ENCODE data around the gene GANAB. TPM values are rescaled to one million over a fixed set of nuclear protein-coding genes. Genes with fewer than 3 reads are reported as not detected.

GANAB gene
- total and polyA plus RNA-seq, 2 experiments from 2014 or later: 82.3 to 272 TPM

DNA sequence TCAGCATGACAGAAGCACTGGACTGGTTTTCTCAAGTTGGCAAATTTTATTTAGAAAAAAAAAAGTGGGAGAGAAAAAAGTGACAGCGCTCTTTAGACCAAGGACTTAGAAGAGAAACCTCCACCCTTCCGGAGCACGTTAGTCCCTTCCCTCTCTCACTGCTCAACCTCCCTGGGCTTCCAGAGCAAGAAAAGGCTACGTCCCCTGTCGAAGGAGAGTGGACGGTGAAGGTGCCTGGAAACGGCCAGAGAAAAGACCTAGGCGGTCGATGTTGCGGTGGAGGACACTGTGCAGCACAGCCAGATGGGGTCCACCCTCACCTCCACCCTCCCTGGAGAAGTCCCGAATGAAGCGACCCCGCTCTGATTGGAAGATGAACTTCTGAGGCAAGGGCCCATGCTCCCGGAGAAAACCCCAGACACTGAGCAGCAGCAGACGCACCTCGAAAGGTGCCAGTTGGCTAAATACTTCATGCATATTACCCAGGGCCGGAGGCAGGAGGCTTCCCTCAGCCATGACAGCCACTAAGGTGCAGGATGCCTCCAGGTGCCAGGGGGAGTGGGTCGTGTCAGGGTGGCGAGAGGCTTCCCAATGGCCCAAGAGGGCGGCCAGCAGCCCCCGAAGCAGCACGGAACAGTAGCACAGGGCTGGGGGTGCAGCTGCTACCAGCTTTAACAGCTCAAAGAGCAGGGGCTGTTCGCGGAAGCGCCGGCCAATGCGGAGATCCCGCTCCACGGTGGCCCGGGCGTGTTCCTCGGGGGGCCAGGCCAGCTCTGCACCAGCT lies 604 bp upstream of the GANAB start:
- TF ChIP-seq, protein P1, sequence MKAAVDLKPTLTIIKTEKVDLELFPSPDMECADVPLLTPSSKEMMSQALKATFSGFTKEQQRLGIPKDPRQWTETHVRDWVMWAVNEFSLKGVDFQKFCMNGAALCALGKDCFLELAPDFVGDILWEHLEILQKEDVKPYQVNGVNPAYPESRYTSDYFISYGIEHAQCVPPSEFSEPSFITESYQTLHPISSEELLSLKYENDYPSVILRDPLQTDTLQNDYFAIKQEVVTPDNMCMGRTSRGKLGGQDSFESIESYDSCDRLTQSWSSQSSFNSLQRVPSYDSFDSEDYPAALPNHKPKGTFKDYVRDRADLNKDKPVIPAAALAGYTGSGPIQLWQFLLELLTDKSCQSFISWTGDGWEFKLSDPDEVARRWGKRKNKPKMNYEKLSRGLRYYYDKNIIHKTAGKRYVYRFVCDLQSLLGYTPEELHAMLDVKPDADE (IDR thresholded peaks at IDR 0.05): no peak
- TF ChIP-seq, protein P2, sequence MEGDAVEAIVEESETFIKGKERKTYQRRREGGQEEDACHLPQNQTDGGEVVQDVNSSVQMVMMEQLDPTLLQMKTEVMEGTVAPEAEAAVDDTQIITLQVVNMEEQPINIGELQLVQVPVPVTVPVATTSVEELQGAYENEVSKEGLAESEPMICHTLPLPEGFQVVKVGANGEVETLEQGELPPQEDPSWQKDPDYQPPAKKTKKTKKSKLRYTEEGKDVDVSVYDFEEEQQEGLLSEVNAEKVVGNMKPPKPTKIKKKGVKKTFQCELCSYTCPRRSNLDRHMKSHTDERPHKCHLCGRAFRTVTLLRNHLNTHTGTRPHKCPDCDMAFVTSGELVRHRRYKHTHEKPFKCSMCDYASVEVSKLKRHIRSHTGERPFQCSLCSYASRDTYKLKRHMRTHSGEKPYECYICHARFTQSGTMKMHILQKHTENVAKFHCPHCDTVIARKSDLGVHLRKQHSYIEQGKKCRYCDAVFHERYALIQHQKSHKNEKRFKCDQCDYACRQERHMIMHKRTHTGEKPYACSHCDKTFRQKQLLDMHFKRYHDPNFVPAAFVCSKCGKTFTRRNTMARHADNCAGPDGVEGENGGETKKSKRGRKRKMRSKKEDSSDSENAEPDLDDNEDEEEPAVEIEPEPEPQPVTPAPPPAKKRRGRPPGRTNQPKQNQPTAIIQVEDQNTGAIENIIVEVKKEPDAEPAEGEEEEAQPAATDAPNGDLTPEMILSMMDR (conservative IDR thresholded peaks at IDR 0.05; ENCODE audit: low read depth in 2 of 2): no peak
- TF ChIP-seq, protein P3, sequence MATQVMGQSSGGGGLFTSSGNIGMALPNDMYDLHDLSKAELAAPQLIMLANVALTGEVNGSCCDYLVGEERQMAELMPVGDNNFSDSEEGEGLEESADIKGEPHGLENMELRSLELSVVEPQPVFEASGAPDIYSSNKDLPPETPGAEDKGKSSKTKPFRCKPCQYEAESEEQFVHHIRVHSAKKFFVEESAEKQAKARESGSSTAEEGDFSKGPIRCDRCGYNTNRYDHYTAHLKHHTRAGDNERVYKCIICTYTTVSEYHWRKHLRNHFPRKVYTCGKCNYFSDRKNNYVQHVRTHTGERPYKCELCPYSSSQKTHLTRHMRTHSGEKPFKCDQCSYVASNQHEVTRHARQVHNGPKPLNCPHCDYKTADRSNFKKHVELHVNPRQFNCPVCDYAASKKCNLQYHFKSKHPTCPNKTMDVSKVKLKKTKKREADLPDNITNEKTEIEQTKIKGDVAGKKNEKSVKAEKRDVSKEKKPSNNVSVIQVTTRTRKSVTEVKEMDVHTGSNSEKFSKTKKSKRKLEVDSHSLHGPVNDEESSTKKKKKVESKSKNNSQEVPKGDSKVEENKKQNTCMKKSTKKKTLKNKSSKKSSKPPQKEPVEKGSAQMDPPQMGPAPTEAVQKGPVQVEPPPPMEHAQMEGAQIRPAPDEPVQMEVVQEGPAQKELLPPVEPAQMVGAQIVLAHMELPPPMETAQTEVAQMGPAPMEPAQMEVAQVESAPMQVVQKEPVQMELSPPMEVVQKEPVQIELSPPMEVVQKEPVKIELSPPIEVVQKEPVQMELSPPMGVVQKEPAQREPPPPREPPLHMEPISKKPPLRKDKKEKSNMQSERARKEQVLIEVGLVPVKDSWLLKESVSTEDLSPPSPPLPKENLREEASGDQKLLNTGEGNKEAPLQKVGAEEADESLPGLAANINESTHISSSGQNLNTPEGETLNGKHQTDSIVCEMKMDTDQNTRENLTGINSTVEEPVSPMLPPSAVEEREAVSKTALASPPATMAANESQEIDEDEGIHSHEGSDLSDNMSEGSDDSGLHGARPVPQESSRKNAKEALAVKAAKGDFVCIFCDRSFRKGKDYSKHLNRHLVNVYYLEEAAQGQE (IDR thresholded peaks at IDR 0.05; ENCODE audit: unreplicated experiment): no peak
- no peak for TF ChIP-seq JUNB (IDR thresholded peaks at IDR 0.05; ENCODE audit: unreplicated experiment)
- TF ChIP-seq ZNF331 (CRISPR knock-in tag; IDR thresholded peaks at IDR 0.05; ENCODE audit: low read depth): no peak
- no peak for TF ChIP-seq NANOG (IDR thresholded peaks at IDR 0.05; ENCODE audit: borderline replicate concordance)
- TF ChIP-seq STAT1 (IDR thresholded peaks at IDR 0.05; ENCODE audit: unreplicated experiment): no peak
- no peak for TF ChIP-seq EZH2 (IDR thresholded peaks at IDR 0.05; ENCODE audit: low read depth, unreplicated experiment)
- no peak for TF ChIP-seq POLR2AphosphoS5 (IDR thresholded peaks at IDR 0.05; ENCODE audit: low read depth)
- TF ChIP-seq EZH2phosphoT487 (IDR thresholded peaks at IDR 0.05; ENCODE audit: unreplicated experiment): no peak
- TF ChIP-seq, protein P4, sequence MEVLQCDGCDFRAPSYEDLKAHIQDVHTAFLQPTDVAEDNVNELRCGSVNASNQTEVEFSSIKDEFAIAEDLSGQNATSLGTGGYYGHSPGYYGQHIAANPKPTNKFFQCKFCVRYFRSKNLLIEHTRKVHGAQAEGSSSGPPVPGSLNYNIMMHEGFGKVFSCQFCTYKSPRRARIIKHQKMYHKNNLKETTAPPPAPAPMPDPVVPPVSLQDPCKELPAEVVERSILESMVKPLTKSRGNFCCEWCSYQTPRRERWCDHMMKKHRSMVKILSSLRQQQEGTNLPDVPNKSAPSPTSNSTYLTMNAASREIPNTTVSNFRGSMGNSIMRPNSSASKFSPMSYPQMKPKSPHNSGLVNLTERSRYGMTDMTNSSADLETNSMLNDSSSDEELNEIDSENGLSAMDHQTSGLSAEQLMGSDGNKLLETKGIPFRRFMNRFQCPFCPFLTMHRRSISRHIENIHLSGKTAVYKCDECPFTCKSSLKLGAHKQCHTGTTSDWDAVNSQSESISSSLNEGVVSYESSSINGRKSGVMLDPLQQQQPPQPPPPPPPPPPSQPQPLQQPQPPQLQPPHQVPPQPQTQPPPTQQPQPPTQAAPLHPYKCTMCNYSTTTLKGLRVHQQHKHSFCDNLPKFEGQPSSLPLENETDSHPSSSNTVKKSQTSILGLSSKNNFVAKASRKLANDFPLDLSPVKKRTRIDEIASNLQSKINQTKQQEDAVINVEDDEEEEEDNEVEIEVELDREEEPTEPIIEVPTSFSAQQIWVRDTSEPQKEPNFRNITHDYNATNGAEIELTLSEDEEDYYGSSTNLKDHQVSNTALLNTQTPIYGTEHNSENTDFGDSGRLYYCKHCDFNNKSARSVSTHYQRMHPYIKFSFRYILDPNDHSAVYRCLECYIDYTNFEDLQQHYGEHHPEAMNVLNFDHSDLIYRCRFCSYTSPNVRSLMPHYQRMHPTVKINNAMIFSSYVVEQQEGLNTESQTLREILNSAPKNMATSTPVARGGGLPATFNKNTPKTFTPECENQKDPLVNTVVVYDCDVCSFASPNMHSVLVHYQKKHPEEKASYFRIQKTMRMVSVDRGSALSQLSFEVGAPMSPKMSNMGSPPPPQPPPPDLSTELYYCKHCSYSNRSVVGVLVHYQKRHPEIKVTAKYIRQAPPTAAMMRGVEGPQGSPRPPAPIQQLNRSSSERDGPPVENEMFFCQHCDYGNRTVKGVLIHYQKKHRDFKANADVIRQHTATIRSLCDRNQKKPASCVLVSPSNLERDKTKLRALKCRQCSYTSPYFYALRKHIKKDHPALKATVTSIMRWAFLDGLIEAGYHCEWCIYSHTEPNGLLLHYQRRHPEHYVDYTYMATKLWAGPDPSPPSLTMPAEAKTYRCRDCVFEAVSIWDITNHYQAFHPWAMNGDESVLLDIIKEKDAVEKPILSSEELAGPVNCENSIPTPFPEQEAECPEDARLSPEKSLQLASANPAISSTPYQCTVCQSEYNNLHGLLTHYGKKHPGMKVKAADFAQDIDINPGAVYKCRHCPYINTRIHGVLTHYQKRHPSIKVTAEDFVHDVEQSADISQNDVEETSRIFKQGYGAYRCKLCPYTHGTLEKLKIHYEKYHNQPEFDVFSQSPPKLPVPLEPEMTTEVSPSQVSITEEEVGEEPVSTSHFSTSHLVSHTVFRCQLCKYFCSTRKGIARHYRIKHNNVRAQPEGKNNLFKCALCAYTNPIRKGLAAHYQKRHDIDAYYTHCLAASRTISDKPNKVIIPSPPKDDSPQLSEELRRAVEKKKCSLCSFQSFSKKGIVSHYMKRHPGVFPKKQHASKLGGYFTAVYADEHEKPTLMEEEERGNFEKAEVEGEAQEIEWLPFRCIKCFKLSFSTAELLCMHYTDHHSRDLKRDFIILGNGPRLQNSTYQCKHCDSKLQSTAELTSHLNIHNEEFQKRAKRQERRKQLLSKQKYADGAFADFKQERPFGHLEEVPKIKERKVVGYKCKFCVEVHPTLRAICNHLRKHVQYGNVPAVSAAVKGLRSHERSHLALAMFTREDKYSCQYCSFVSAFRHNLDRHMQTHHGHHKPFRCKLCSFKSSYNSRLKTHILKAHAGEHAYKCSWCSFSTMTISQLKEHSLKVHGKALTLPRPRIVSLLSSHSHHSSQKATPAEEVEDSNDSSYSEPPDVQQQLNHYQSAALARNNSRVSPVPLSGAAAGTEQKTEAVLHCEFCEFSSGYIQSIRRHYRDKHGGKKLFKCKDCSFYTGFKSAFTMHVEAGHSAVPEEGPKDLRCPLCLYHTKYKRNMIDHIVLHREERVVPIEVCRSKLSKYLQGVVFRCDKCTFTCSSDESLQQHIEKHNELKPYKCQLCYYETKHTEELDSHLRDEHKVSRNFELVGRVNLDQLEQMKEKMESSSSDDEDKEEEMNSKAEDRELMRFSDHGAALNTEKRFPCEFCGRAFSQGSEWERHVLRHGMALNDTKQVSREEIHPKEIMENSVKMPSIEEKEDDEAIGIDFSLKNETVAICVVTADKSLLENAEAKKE (CRISPR knock-in tag; IDR thresholded peaks at IDR 0.05): no peak
- TF ChIP-seq ZNF114 (CRISPR knock-in tag; IDR thresholded peaks at IDR 0.05): no peak
- no peak for TF ChIP-seq CREB1 (CRISPR knock-in tag; IDR thresholded peaks at IDR 0.05; ENCODE audit: low read depth)
- Histone ChIP-seq H3K79me2 (replicated peaks; ENCODE audit: insufficient read depth) (peaks cover 51% of the 10 kb centered on the region), H3K27me3 (ENCODE audit: insufficient read depth) (no peaks in the 10 kb centered on the region), H3K4me2 (peak overlapping the region; percentile 39), H3K4me1 (ENCODE audit: insufficient read depth) (peaks cover 1% of the 10 kb centered on the region; the same call in 1 of the 2 replicates), H3K4me3 (peak overlapping the region; percentile 100; the same call in 1 of the 2 replicates), H3K36me3 (ENCODE audit: insufficient read depth) (peaks cover 10% of the 10 kb centered on the region; the same call in 1 of the 2 replicates), H4K20me1 (replicated peaks; ENCODE audit: insufficient read depth) (peaks cover 19% of the 10 kb centered on the region), H2AFZ (no peak overlapping the region), H3K9me2 (ENCODE audit: insufficient read depth) (no peaks in the 10 kb centered on the region), H3F3A (replicated peaks; ENCODE audit: low read depth) (0 out of 2 replicates have a peak, but pooled peaks cover 16% of the 10 kb centered on the region), H3K27ac (ENCODE audit: low read depth) (no peak overlapping the region)
- peaks cover 12% of the 10 kb centered on the region for H3K4me1 Mint-ChIP-seq
- H3K36me3 Mint-ChIP-seq (ENCODE audit: low read depth): peaks cover 39% of the 10 kb centered on the region
- no peak overlapping the region; the same call in 1 of the 2 replicates for H3K27ac Mint-ChIP-seq
- H3K27me3 Mint-ChIP-seq (ENCODE audit: insufficient read depth, low read depth, poor library complexity): peaks cover 10% of the 10 kb centered on the region
- no peak for DNase-seq (ENCODE audit: low spot score)
- peaks cover 2% of the 10 kb centered on the region; the same call in 1 of the 3 replicates for H3K9me3 Mint-ChIP-seq
- ATAC-seq: peak; percentile 9
- peak overlapping the region; percentile 99 for H3K4me3 Mint-ChIP-seq

Measured in GM23338 (cell line).